ENCODE results near the gene MTHFD2.
"Not testable (repeated sequence)": the region's sequence is repeated elsewhere in the genome, so short reads cannot be mapped to it uniquely, and the experiment has no call there.

DNA sequence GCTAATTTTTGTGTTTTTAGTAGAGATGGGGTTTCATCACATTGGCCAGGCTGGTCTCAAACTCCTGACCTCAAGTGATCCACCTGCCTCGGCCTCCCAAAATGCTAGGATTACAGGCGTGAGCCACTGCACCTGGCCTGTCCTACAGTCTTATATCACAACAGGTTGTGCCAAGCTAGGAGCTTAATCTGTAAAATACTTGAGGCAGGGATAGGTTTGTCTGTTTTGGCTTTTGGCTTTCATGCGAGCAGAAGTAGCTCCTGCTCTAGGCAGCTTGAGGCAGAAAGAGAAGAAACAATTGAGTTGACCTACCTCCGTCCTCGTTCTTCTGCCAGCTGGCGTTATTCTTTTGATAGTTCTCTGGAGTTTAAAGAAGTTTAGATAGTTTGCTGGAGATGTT is 17.4 kb downstream of the MTHFD2 start:
- TF ChIP-seq, protein P1, sequence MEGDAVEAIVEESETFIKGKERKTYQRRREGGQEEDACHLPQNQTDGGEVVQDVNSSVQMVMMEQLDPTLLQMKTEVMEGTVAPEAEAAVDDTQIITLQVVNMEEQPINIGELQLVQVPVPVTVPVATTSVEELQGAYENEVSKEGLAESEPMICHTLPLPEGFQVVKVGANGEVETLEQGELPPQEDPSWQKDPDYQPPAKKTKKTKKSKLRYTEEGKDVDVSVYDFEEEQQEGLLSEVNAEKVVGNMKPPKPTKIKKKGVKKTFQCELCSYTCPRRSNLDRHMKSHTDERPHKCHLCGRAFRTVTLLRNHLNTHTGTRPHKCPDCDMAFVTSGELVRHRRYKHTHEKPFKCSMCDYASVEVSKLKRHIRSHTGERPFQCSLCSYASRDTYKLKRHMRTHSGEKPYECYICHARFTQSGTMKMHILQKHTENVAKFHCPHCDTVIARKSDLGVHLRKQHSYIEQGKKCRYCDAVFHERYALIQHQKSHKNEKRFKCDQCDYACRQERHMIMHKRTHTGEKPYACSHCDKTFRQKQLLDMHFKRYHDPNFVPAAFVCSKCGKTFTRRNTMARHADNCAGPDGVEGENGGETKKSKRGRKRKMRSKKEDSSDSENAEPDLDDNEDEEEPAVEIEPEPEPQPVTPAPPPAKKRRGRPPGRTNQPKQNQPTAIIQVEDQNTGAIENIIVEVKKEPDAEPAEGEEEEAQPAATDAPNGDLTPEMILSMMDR (conservative IDR thresholded peaks at IDR 0.05 in 1 of 2, IDR thresholded peaks at IDR 0.05 in 1 of 2; ENCODE audit: extremely low read depth in 1 of 2, insufficient read depth in 1 of 2, low read depth in 1 of 2, low read length in 2 of 2), result not testable (repeated sequence)
- not testable (repeated sequence) for TF ChIP-seq EZH2 (IDR thresholded peaks at IDR 0.05; ENCODE audit: borderline replicate concordance, low read length)

Data from mammary epithelial cell (primary cell).